ENCODE results near the gene RNF145. TPM values are rescaled to one million over a fixed set of nuclear protein-coding genes. Genes with fewer than 3 reads are reported as not detected.
A peak's percentile ranks its signal among the peaks of the same experiment; 100 is the strongest.

RNF145 gene
- total and polyA plus RNA-seq, 12 donors = 9.4 to 37.4 (median 22.2) TPM

DNA sequence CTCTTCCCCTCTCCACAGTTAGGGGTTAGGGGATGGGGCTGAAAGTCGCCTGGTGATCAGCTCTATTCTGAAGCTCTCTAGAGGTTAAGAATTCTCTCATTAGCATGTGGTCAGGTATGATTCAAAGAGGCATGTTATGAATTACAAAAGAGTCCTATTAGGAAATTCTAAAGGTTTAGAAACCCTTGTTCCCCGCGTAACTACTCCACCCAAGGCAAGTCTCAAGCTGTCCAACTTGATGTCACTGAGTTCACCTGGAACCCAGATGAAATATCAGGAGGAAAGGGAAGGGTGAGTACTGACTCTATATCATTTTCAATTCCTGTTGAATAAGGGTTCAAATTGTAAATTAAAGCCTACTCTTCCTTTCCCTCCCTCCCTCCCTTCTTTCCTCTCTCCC, 18.1 kb upstream of the RNF145 start:
- ATAC-seq (no peak), DNase-seq (no peak)
- Histone ChIP-seq H3K4me3 (no peak overlapping the region), H3K27ac (no peak overlapping the region), H3K9me3 (no peaks in the 10 kb centered on the region), H3K27me3 (no peaks in the 10 kb centered on the region), H3K4me1 (no peaks in the 10 kb centered on the region), H3K36me3 (no peaks in the 10 kb centered on the region)
- 81 to 84% methylated on average over 3 of the region's 3 CpGs for WGBS, 2 donors
- TF ChIP-seq, protein P1, sequence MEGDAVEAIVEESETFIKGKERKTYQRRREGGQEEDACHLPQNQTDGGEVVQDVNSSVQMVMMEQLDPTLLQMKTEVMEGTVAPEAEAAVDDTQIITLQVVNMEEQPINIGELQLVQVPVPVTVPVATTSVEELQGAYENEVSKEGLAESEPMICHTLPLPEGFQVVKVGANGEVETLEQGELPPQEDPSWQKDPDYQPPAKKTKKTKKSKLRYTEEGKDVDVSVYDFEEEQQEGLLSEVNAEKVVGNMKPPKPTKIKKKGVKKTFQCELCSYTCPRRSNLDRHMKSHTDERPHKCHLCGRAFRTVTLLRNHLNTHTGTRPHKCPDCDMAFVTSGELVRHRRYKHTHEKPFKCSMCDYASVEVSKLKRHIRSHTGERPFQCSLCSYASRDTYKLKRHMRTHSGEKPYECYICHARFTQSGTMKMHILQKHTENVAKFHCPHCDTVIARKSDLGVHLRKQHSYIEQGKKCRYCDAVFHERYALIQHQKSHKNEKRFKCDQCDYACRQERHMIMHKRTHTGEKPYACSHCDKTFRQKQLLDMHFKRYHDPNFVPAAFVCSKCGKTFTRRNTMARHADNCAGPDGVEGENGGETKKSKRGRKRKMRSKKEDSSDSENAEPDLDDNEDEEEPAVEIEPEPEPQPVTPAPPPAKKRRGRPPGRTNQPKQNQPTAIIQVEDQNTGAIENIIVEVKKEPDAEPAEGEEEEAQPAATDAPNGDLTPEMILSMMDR (IDR thresholded peaks at IDR 0.05) = no peak
- intact Hi-C loops (cut with DNase I) = no loop called here

DNA sequence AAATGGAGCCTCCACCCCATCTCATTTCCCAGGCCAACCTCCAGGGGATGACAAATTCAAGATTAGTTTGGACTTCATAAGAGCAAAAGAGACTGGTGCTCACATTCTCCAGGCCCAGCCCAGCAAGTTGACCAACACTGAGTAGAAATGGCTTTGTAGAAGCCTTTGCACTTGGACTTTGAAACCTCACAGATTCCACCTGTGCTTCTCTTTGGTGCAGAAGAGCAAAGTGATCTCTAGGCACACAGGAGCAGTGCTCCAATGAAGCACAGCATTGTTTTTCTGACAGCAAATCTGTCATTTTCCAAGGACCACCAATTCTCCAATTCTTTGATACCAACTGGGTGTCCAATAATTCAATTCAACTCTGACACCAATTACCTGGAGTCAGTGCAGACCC, 17.1 kb upstream of the RNF145 start:
- H3K27me3 ChIP-seq = no peaks in the 10 kb centered on the region
- no peaks in the 10 kb centered on the region for H3K9me3 ChIP-seq
- no peak overlapping the region for H3K4me3 ChIP-seq
- ATAC-seq (no peak), DNase-seq (no peak)
- intact Hi-C loops (cut with DNase I) = no loop called here
- no peak overlapping the region for H3K27ac ChIP-seq
- H3K4me1 ChIP-seq = no peaks in the 10 kb centered on the region
- no peaks in the 10 kb centered on the region for H3K36me3 ChIP-seq
- TF ChIP-seq, protein P1 (IDR thresholded peaks at IDR 0.05) = no peak

DNA sequence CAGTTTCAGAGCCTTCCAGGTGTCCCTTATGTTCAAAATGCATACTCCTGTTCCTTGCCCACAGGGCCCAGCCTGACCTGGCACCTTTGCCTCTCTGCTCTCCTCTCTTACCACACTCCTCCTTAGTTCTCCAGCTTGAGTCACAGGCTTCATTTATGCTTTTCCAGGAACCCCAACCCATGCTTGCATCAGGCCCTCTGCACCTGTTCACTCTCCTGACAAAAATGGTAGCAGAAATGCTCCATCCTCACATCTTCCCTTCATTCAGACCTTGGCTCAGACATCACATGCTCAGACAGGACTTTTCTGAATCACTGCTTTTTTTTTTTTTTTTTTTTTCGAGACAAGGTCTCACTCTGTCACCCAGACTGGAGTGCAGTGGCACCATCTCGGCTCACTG, 15.1 kb upstream of the RNF145 start:
- 75 to 100% methylated on average over 2 of the region's 2 CpGs for WGBS, 2 donors
- no peak for ATAC-seq

DNA sequence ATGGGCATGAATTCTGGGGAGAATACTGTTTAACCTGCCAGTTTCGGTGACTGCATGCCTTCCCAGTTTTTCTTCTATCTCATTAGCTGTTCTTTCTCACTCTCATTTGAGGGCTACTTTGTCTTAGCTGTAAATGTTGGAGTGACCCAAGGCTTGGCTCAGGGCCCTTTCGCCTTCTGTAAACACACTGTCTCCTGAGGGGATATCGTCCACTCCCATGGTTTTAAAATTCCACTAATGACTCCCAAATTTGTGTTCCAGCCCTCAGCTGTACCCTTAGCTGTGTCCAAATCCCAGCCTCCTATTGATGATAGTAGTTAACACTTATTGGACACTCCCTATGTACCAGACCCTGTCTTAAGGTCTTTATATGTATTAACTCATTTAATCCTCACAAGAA, 14.1 kb upstream of the RNF145 start:
- peak in 2 of 8 donors; percentile 47 to 62 for ATAC-seq
- 73 to 74% methylated on average over 3 of the region's 3 CpGs for WGBS, 2 donors

More for the DNA sequence above, 15.1 kb upstream of the RNF145 start:
- no peak for DNase-seq
- no peaks in the 10 kb centered on the region for H3K9me3 ChIP-seq
- H3K36me3 ChIP-seq = no peaks in the 10 kb centered on the region
- H3K4me3 ChIP-seq = no peak overlapping the region
- no peaks in the 10 kb centered on the region for H3K4me1 ChIP-seq
- intact Hi-C loops (cut with DNase I) = no loop called here
- TF ChIP-seq, protein P1 (IDR thresholded peaks at IDR 0.05) = no peak
- H3K27me3 ChIP-seq = no peaks in the 10 kb centered on the region
- H3K27ac ChIP-seq = no peak overlapping the region

More for the DNA sequence above, 14.1 kb upstream of the RNF145 start:
- Histone ChIP-seq H3K27ac (no peak overlapping the region), H3K27me3 (no peaks in the 10 kb centered on the region), H3K36me3 (no peaks in the 10 kb centered on the region), H3K4me3 (no peak overlapping the region), H3K9me3 (no peaks in the 10 kb centered on the region), H3K4me1 (no peaks in the 10 kb centered on the region)
- TF ChIP-seq, protein P1 (IDR thresholded peaks at IDR 0.05) = no peak
- intact Hi-C loops (cut with DNase I) = no loop called here
- no peak for DNase-seq

Measured in heart right ventricle (tissue), 16 donors.